Uterus (tissue), 2 donors: ENCODE measurements around the gene KCTD1.

Source experiments
- CTCF ChIP-seq, 4 experiments: fragments of 200-600 bp in 2 of 4; fragments of 450-650 bp in 2 of 4; sonication (generic) in 2 of 4; IDR thresholded peaks; one replicate each; pipeline ENCODE4 v1.5.1; 2016 to 2019; ENCODE audit warnings: antibody characterized with exemption in 4 of 4, mild to moderate bottlenecking in 2 of 4, moderate library complexity in 1 of 4
- POLR2A ChIP-seq, 2 donors: fragments of 450-650 bp; IDR thresholded peaks; one replicate each; pipeline ENCODE4 v1.6.1; 2016; ENCODE audit warnings: antibody characterized with exemption in 2 of 2, mild to moderate bottlenecking in 1 of 2, moderate library complexity in 1 of 2

GRCh38 chr18:26574958-26575864 is 26.9 kb upstream of the KCTD1 start:
- no peak for TF ChIP-seq CTCF (IDR thresholded peaks at IDR 0.05)
- no peak for TF ChIP-seq POLR2A (IDR thresholded peaks at IDR 0.05)
